Stomach (tissue), 4 donors: ENCODE measurements around the gene ZFR2.

Experiments
- POLR2AphosphoS5 ChIP-seq, 3 donors: sonication (generic); formaldehyde crosslinking; IDR thresholded peaks; one replicate each; pipeline ENCODE4 v1.6.1; 2016; ENCODE audit warnings: antibody characterized with exemption in 3 of 3
- TF ChIP-seq, protein P1 (sequence below), 7 experiments: fragments of 450-650 bp in 4 of 7; fragments of 200-600 bp in 3 of 7; sonication (generic) in 3 of 7; IDR thresholded peaks; one replicate each; pipeline ENCODE4 v1.5.1; 2016 to 2019; ENCODE audit warnings: antibody characterized with exemption in 7 of 7, control low read depth in 2 of 7, mild to moderate bottlenecking in 1 of 7

DNA sequence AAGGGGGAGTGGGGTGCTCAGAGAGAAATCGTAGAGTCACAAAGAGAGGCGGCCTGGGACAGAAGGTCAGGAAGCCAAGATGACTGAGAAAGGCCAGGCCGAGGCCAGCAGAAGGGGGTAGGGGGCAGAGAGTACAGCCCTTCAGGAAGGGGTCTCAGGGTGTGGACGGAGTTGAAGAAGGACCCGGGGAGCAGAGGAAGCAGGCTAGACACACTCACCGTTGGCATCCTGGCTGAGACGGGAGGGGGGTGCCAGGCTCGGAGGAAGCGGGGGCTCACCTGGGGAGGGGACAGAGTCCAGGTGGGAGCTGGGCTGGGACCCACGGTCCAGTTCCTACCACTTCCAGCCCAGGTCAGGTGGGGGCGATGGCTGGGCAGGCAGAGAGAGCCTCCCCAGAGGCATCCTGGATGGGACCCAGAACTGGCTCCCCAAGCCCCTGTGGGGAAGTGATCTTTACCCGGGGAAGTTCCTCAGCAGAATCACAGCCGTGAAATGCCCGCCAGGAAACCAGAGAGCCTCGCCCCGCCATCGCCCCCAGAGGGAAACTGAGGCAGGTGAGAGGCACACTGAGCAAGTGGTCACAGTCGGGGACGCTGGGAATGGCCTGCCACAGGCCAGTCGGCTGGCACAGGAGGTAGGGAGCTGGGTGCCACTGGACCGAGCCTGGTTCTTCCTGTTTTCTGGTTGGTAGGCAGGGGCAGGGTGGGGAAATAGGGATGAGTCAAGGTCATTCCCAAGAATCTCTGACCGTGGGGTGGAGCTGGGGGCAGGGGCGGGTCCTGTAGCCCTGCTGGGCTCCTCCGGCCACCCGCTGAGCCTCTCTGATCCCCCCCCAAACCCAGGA is 84.0 kb downstream of the ZFR2 start:
- TF ChIP-seq, protein P1, sequence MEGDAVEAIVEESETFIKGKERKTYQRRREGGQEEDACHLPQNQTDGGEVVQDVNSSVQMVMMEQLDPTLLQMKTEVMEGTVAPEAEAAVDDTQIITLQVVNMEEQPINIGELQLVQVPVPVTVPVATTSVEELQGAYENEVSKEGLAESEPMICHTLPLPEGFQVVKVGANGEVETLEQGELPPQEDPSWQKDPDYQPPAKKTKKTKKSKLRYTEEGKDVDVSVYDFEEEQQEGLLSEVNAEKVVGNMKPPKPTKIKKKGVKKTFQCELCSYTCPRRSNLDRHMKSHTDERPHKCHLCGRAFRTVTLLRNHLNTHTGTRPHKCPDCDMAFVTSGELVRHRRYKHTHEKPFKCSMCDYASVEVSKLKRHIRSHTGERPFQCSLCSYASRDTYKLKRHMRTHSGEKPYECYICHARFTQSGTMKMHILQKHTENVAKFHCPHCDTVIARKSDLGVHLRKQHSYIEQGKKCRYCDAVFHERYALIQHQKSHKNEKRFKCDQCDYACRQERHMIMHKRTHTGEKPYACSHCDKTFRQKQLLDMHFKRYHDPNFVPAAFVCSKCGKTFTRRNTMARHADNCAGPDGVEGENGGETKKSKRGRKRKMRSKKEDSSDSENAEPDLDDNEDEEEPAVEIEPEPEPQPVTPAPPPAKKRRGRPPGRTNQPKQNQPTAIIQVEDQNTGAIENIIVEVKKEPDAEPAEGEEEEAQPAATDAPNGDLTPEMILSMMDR (IDR thresholded peaks at IDR 0.05) = no peak
- no peak for TF ChIP-seq POLR2AphosphoS5 (IDR thresholded peaks at IDR 0.05)
